Smooth muscle cell (in vitro differentiated cells): Measurements from ENCODE around the gene ZNF773. TPM values are rescaled to one million over a fixed set of nuclear protein-coding genes. Genes with fewer than 3 reads are reported as not detected.
"Not testable (repeated sequence)": the region's sequence is repeated elsewhere in the genome, so short reads cannot be mapped to it uniquely, and the experiment has no call there.

Source experiments
- DNase-seq: peaks from one replicate; lab custom pipeline; 2025; ENCODE audit not compliant: unreplicated experiment; lab: John Stamatoyannopoulos, UW
- H2AFZ ChIP-seq: fragments of 200-600 bp; sonication (generic); 2 replicates; pipeline ENCODE4 v1.6.0; 2016; ENCODE audit warnings: antibody characterized with exemption, low read depth, mild to moderate bottlenecking
- H3F3A ChIP-seq: fragments of 200-600 bp; sonication (generic); 2 replicates; pipeline ENCODE4 v1.6.0; 2017; ENCODE audit warnings: antibody characterized with exemption, low read depth
- H3K27ac ChIP-seq: fragments of 200-600 bp; sonication (generic); 2 replicates; pipeline ENCODE4 v1.5.1; 2016; ENCODE audit warnings: low read depth, mild to moderate bottlenecking
- H3K27me3 ChIP-seq: fragments of 200-600 bp; sonication (generic); 2 replicates; pipeline ENCODE4 v1.6.1; 2016; ENCODE audit warnings: low read depth, mild to moderate bottlenecking
- H3K36me3 ChIP-seq: fragments of 200-600 bp; sonication (generic); 2 replicates; pipeline ENCODE4 v1.5.1; 2016; ENCODE audit warnings: low read depth
- H3K4me1 ChIP-seq: fragments of 200-600 bp; sonication (generic); 2 replicates; pipeline ENCODE4 v1.5.1; 2016; ENCODE audit warnings: low read depth
- H3K4me2 ChIP-seq: fragments of 200-600 bp; sonication (generic); 2 replicates; pipeline ENCODE4 v1.6.0; 2016; ENCODE audit warnings: mild to moderate bottlenecking
- H3K4me3 ChIP-seq: fragments of 200-600 bp; sonication (generic); 2 replicates; pipeline ENCODE4 v1.5.1; 2016; ENCODE audit warnings: mild to moderate bottlenecking
- H3K79me2 ChIP-seq: fragments of 200-600 bp; sonication (generic); 2 replicates; pipeline ENCODE4 v1.6.0; 2016; ENCODE audit warnings: low read depth, mild to moderate bottlenecking
- H3K9ac ChIP-seq: fragments of 200-600 bp; sonication (generic); 2 replicates; pipeline ENCODE4 v1.6.0; 2016; ENCODE audit warnings: low read depth
- H3K9me3 ChIP-seq: fragments of 200-600 bp; sonication (generic); replicated peaks from 2 replicates; pipeline ENCODE4 v1.5.1; 2016; ENCODE audit warnings: low read depth
- H4K20me1 ChIP-seq: fragments of 200-600 bp; sonication (generic); 2 replicates; pipeline ENCODE4 v1.6.0; 2016; ENCODE audit warnings: low read depth
- CTCF ChIP-seq: fragments of 200-600 bp; sonication (generic); IDR thresholded peaks from 2 replicates; pipeline ENCODE4 v1.5.1; 2017; ENCODE audit warnings: borderline replicate concordance, mild to moderate bottlenecking, antibody characterized with exemption; ENCODE audit not compliant: insufficient read depth, poor library complexity, severe bottlenecking
- WGBS: methylation state at CpG from one replicate; pipeline ENCODE4 v1.1.7; 2016; ENCODE audit warnings: low lambda C conversion rate; 5-methylcytosine and 5-hydroxymethylcytosine counted together
- polyA plus RNA-seq: library from polyadenylated mRNA; unstranded; fragments of >200 nt; fragmentation: Nextera tagmentation; extraction: Ambion mirVana; gene quantifications from 2 replicates; pipeline ENCODE4 v1.2.1, GENCODE V29; 2016
- total RNA-seq: library from RNA; depleted of rRNA; stranded (reverse); fragments of >200 nt; gene quantifications from 2 replicates; pipeline ENCODE4 v1.2.3, GENCODE V29; 2014

Gene ZNF773
- total and polyA plus RNA-seq, 2 experiments from 2014 or later = 7.3 to 17.2 TPM

DNA sequence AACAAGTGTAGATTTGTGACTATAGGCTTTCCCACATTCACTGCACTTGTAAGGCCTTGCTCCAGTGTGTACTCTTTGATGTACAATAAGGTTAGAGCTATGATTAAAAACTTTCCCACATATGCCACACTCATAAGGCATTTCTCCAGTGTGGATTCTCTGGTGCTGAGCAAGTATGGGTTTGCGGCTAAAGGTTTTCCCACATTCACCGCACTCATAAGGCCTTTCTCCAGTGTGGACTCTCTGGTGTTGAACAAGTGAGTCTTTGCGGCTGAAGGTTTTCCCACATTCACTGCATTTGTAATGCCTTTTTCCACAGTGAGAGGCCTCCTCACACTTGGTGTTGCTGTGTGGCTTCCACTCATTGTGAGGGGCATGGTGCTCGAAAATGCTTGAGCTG is 26.1 kb upstream of the ZNF773 start:
- H3F3A ChIP-seq = no peaks in the 10 kb centered on the region
- H3K4me1 ChIP-seq = peaks cover 3% of the 10 kb centered on the region
- no peaks in the 10 kb centered on the region for H4K20me1 ChIP-seq
- WGBS = 99% methylated on average over 4 of the region's 4 CpGs
- no peak for TF ChIP-seq CTCF
- peaks cover 15% of the 10 kb centered on the region for H3K79me2 ChIP-seq
- no peak overlapping the region for H3K9ac ChIP-seq
- no peak overlapping the region for H3K27ac ChIP-seq
- no peak overlapping the region for H3K4me3 ChIP-seq
- peaks cover 65% of the 10 kb centered on the region for H3K9me3 ChIP-seq
- no peak overlapping the region for H2AFZ ChIP-seq
- H3K36me3 ChIP-seq = peaks cover 45% of the 10 kb centered on the region
- no peak for DNase-seq
- H3K27me3 ChIP-seq = no peaks in the 10 kb centered on the region
- H3K4me2 ChIP-seq = no peak overlapping the region

- peak; percentile 3 for DNase-seq
- no peaks in the 10 kb centered on the region for H3K27me3 ChIP-seq
- H3K27ac ChIP-seq = no peak within 1 kb of the TSS
- TF ChIP-seq CTCF = peak; percentile 17
- peak within 1 kb of the TSS; percentile 99 for H2AFZ ChIP-seq
- H3K9me3 ChIP-seq = peaks cover 32% of the 10 kb centered on the region
- H3K4me1 ChIP-seq = peaks cover 3% of the 10 kb centered on the region
- H4K20me1 ChIP-seq = no peaks in the 10 kb centered on the region
- peaks cover 14% of the 10 kb centered on the region for H3K36me3 ChIP-seq
- peak within 1 kb of the TSS; percentile 89 for H3K4me2 ChIP-seq
- peak within 1 kb of the TSS; percentile 79 for H3K4me3 ChIP-seq
- 10% methylated on average over 38 of the region's 38 CpGs for WGBS
- H3F3A ChIP-seq = no peaks in the 10 kb centered on the region
- no peaks in the 10 kb centered on the region for H3K79me2 ChIP-seq
- peak within 1 kb of the TSS; percentile 42 for H3K9ac ChIP-seq
These were observed 22.3 kb upstream of the ZNF773 start, which contains the start of gene ZNF772 for GRCh38 chr19:57477191-57478008. TSS of gene ZNF772 (minus strand) at chr19:57477566. CDS start at chr19:57477309, 257 bp downstream.

GRCh38 chr19:57487477-57488298 is 12.1 kb upstream of the ZNF773 start, which contains the start of gene ZNF419:
TSS of gene ZNF419 (plus strand) at chr19:57487750. CDS start at chr19:57487951, 201 bp downstream.
- not testable (repeated sequence) for H3F3A ChIP-seq, H3K36me3 ChIP-seq, H3K27me3 ChIP-seq, H4K20me1 ChIP-seq, H3K9me3 ChIP-seq, H3K4me1 ChIP-seq
- Histone ChIP-seq H3K4me2 (peak within 1 kb of the TSS; percentile 94), H3K27ac (peak within 1 kb of the TSS; percentile 48), H3K79me2 (peaks cover 18% of the 10 kb centered on the region), H3K9ac (peak within 1 kb of the TSS; percentile 86), H2AFZ (peak within 1 kb of the TSS; percentile 97), H3K4me3 (peak within 1 kb of the TSS; percentile 98)
- DNase-seq = peak; percentile 17
- WGBS = 3% methylated on average over 56 of the region's 69 CpGs

- H3K36me3 ChIP-seq, H3K4me1 ChIP-seq, H4K20me1 ChIP-seq, H3K9ac ChIP-seq, H3K27me3 ChIP-seq, DNase-seq, H2AFZ ChIP-seq, H3K27ac ChIP-seq, H3K9me3 ChIP-seq, H3F3A ChIP-seq: not testable (repeated sequence)
- Histone ChIP-seq H3K4me2 (peak overlapping the region; percentile 73), H3K79me2 (peaks cover 18% of the 10 kb centered on the region), H3K4me3 (peak overlapping the region; percentile 47)
- no CpG with 5 or more reads among the region's 1 CpG for WGBS
These were observed 11.5 kb upstream of the ZNF773 start for GRCh38 chr19:57488299-57488644.

DNA sequence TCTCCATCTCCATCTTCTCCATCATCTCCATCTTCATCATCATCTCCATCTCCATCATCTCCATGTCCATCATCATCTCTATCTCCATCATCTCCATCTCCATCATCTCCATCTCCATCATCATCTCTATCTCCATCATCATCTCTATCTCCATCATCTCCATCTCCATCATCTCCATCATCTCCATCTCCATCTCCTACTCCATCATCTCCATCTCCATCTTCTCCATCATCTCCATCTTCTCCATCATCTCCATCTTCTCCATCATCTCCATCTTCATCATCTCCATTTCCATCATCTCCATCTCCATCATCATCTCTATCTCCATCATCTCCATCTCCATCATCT is 432 bp upstream of the ZNF773 start:
- not testable (repeated sequence) for H3K9me3 ChIP-seq, H3F3A ChIP-seq, H3K27me3 ChIP-seq, DNase-seq, H4K20me1 ChIP-seq, H3K36me3 ChIP-seq, H3K27ac ChIP-seq, H2AFZ ChIP-seq, H3K9ac ChIP-seq, H3K4me1 ChIP-seq
- Histone ChIP-seq H3K79me2 (peaks cover 29% of the 10 kb centered on the region), H3K4me2 (peak overlapping the region; percentile 83), H3K4me3 (peak overlapping the region; percentile 84)

GRCh38 chr19:57500400-57500799 is 662 bp downstream of the ZNF773 start:
- Histone ChIP-seq H3K79me2 (peaks cover 29% of the 10 kb centered on the region), H3K4me2 (peak overlapping the region; percentile 83), H3K4me3 (peak overlapping the region; percentile 84)
- not testable (repeated sequence) for H3K27ac ChIP-seq, H4K20me1 ChIP-seq, H3F3A ChIP-seq, DNase-seq, H2AFZ ChIP-seq, H3K9me3 ChIP-seq, H3K4me1 ChIP-seq, H3K9ac ChIP-seq, H3K27me3 ChIP-seq, H3K36me3 ChIP-seq
- 22% methylated on average over 1 of the region's 4 CpGs for WGBS
